Daoy (cell line): Measurements from ENCODE around the gene HCFC1R1. TPM values are rescaled to one million over a fixed set of nuclear protein-coding genes. Genes with fewer than 3 reads are reported as not detected.
"Not testable (repeated sequence)": the region's sequence is repeated elsewhere in the genome, so short reads cannot be mapped to it uniquely, and the experiment has no call there.

Experiments
- DNase-seq: peaks from one replicate; pipeline ENCODE4 v3.0.0-alpha.2; 2015; ENCODE audit warnings: low read depth
- total RNA-seq: library from RNA; depleted of rRNA; stranded (reverse); fragments of >200 nt; shearing (Covaris generic); gene quantifications from 2 replicates; pipeline ENCODE4 v1.2.3, GENCODE V29; 2014

Gene HCFC1R1
- total RNA-seq, 1 experiment from 2014 or later: 4.7 TPM

GRCh38 chr16:3057181-3058138 is 33.7 kb upstream of the HCFC1R1 start:
- no peak for DNase-seq

GRCh38 chr16:3056336-3057180 is 32.8 kb upstream of the HCFC1R1 start:
- no peak for DNase-seq

DNA sequence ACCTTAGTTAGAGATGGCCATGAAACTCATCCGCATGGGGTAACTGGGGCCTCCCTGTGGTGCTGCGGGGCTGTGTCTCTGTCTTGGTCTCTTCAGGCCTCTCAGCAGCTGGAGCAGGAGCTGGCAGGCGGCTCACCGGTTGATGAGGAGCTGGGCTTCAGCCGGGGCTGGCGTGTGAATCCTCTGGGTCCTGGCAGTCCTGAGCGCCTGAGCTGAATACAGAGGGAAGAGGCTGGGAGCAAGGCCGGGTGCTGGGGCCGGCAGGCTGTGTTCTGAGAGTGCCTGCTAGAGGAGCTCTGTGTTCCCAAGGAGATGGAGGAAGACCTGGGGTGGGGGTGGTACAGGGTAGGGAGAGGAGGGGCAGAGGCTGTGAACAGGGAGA is 32.0 kb upstream of the HCFC1R1 start:
- DNase-seq: not testable (repeated sequence)

DNA sequence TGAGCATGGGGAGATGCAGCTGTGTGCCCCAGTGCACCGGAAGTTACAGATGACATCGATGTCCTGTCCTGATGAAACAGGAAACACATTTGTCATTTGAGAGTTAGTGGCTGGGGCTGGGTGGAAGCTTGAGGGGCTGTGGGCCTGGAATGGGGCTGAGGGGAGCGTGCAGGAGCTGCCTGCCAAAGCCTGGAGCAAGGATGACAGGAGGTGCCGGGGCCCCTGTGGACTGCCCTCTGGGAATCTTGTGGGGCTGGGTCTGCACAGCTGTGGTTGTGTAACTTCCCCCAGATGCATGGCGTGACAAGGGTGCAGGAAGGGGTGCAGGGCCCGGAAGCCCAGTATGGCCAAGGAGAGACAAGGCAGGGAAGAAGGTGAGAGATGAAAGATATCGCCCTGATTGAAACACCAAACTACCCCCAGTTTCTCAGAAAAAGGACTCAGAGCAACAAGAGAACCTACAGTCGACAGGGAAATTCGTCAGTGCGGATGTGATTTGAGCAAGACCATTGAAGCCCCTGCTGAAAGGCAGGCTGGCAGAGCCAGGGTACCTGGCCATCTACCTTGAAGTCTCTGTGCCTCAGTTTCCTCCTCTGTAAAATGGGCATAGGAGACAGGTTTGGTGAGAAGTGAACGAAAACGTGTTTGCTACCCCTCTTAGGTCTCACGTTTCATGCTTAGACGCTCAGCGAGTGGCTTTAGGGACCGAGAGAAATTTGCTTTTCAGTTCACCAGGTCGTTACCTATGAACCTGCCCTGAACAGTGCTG is 31.4 kb upstream of the HCFC1R1 start:
- DNase-seq: no peak

GRCh38 chr16:3053330-3053710 is 29.6 kb upstream of the HCFC1R1 start:
- not testable (repeated sequence) for DNase-seq

- DNase-seq: not testable (repeated sequence)
These were observed 29.0 kb upstream of the HCFC1R1 start for GRCh38 chr16:3052571-3053329.

GRCh38 chr16:3051494-3051893 is 27.8 kb upstream of the HCFC1R1 start:
- no peak for DNase-seq

DNA sequence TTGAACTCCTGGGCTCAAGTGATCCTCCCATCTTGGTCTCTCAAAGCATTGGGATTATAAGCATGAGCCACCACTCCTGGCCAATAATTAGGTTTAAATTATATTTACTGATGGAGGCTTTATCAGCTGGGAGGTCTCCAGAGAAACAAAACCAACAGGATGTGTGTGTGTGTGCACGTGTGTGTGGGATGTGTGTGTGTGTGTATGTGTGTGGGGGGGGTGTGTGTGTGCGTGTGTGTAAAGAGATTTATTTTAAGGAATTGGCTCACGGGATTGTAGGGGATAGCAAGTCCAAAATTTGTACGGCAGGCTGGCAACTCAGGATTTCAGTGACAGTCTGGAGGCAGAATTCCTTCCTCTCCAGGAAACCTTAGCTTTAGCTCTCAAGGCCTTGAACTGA is 27.3 kb upstream of the HCFC1R1 start:
- DNase-seq: no peak

DNA sequence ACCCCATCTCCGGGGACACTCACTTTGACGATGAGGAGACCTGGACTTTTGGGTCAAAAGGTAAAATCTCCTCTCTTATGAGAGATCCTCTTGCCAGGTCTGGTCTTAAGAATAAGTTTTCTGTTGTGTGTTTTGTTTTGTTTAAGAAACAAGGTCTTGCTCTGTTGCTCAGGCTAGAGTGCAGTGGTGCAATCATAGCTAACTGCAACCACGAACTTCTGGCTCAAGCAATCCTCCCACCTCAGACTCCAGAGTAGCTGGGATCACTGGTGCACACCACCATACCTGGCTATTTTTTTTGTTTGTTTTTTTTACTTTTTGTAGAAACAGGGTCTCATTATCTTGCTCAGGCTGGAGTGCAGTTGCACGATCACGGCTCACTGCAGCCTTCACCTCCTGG is 26.7 kb upstream of the HCFC1R1 start:
- no peak for DNase-seq

- DNase-seq: no peak
These were observed 26.3 kb upstream of the HCFC1R1 start for GRCh38 chr16:3049921-3050481.

GRCh38 chr16:3047387-3047720 is 23.6 kb upstream of the HCFC1R1 start:
- no peak for DNase-seq

GRCh38 chr16:3046641-3047386 is 23.1 kb upstream of the HCFC1R1 start:
- DNase-seq: no peak

DNA sequence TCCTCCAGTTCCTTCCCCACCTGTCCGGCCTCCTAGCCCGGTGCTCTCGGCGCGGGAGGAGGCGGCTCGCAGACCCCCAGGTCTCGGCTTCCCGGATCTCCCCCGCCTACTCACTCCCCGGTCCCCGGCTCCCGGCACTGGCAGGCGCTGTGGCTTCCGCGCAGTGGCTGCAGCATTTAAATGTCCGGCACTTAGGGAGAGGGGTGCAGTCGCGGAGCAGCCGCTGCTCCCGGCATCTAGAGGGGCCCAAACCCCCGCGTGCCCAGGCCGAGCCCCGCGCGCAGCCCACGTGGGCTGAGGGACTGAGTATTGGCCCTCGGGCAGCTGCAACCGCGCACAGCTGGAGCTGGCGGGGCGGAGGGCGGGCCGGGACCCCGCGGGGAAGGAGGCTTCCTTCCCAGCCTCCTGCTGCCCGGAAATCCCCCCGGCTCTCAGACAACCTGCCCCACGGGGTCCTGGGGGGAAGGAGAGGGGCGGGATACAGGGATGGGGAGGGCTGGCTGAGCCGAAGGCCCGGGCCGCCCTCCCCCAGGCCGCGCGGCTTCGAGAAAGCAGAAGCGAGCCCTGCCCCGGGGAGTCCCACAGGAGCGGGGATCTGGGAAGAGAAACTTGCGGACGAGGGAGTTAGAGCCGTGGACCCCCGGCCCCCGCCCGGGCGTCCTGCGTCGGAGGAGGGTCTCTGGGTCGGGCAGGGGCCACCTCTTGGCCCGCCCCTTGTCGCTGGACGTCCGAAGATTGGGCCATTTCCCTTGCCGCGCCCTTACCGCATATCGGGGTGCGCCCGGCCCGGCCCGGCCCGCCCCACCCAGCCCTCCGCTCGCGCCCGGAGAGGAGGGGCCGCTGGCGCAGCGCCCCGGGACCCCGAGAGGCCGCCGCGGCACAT is 22.3 kb upstream of the HCFC1R1 start, which contains the start of gene MMP25:
MMP25 (plus strand) TSS at position 804 of the 883 bp plus-strand sequence. CDS start 357 bp downstream, outside the sequence.
- no peak for DNase-seq

DNA sequence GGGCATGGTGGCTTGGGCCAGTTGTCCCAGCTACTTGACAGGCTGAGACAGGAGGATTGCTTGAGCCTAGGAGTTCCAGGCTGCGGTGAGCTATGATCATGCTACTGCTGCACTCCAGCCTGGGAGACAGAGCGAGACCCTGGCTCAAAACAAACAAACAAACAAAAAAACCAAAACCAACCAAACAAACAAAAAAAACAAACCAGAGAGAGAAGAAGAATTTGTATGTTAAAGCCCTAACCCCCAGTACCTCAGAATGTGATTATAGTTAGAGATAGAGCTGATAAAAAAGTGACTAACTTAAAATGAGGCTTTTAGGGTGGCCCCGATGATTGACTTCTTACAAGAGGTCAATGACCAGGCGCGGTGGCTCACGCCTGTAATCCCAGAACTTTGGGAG is 21.0 kb upstream of the HCFC1R1 start:
- DNase-seq: no peak

DNA sequence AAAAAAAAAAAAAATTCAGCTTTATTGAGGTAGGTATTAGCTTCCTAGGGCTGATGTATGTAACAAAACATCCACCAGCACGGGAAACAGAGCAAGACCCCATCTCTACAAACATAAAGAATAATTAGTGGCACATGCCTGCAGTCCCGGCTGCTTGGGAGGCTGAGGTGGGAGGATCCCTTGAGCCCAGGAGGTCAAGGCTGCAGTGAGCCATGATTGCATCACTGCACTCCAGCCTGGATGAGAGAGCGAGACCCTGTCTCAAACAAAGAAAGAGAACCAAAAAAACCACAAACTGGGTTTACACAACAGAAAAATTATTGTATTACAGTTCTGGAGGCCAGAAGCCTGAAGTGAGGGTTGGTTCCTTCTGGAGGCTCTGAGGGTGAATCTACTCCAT is 18.6 kb upstream of the HCFC1R1 start:
- no peak for DNase-seq

- DNase-seq: no peak
These were observed 15.2 kb upstream of the HCFC1R1 start for GRCh38 chr16:3038896-3039295.

DNA sequence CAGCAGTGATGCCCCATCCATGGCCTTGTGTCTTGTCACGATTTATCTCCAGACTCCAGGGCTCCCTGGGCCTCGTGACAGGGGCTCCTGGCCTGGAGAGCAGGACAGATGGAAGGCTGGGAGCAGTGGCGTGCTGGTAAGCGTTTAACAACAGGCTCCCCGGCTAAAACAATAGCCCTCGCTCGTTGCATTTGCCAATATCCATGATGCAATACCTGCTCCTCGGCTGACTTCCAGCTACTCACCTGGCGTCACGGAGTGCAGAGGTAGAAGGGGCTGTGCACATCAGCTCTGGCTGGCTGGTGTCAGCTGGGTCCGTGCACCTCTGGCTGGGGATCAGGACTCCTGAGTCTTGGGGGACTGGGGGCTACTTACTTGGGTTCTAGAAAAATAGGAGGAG is 14.5 kb upstream of the HCFC1R1 start:
- no peak for DNase-seq

- DNase-seq: no peak
These were observed 13.1 kb upstream of the HCFC1R1 start, which contains the start of gene BICDL2 for GRCh38 chr16:3036726-3037315. Gene BICDL2, minus strand, starts transcription at chr16:3036944. Its CDS starts 1,448 bp downstream, at chr16:3035496.
